HepG2 (cell line): ENCODE measurements around the gene MYCBP2. TPM values are rescaled to one million over a fixed set of nuclear protein-coding genes. Genes with fewer than 3 reads are reported as not detected.

Experiments
- ATAC-seq: fragments of 200-7000 bp; cut with Tn5 transposase; 3 replicates; pipeline ENCODE4 v1.9.1; 2020; ENCODE audit warnings: mild to moderate bottlenecking, moderate library complexity
- BruUV-seq: library from RNA; stranded (reverse); fragments of 400-500 nt; replicated peaks from 2 replicates; lab custom pipeline; 2021; lab: Mats Ljungman, UMichigan
- CTCF ChIA-PET: fragments of 300-600 bp; formaldehyde crosslinking; extraction: SDS; loops from one replicate; lab custom pipeline; 2021; ENCODE audit warnings: low total read pairs, inconsistent platforms, low intra/inter-chr PET ratio; lab: Yijun Ruan, JAX
- POLR2A ChIA-PET: fragments of 350-600 bp; sonication (Branson Sonifier 250); formaldehyde crosslinking; loops from one replicate; lab custom pipeline; 2020; ENCODE audit warnings: antibody characterized with exemption, inconsistent platforms; lab: Yijun Ruan, JAX
- DNase-seq: peaks from one replicate; pipeline ENCODE4 v3.0.0-alpha.2; 2015; ENCODE audit warnings: low spot score
- FAIRE-seq: peaks from 3 replicates; lab custom pipeline; 2011; peaks lifted over from hg19 to GRCh38; lab: Jason Lieb, UNC
- H2AFZ ChIP-seq: one replicate; pipeline ENCODE4 v1.6.1; 2011; ENCODE audit warnings: low read length, inconsistent platforms
- H3K27ac ChIP-seq: fragments of 300-600 bp; 3 replicates; pipeline ENCODE4 v1.8.0; 2011; ENCODE audit warnings: mixed run types, mild to moderate bottlenecking, mixed read lengths, low read length, inconsistent platforms; ENCODE audit not compliant: insufficient read depth; ENCODE audit errors: extremely low read length
- H3K27me3 ChIP-seq, 2 experiments: fragments of 200-600 bp in 1 of 2; 2 replicates in 1 of 2; 3 replicates in 1 of 2; pipeline versions ENCODE4 v1.6.0 to v1.8.0; 2011; ENCODE audit warnings: low read length in 2 of 2, mild to moderate bottlenecking in 2 of 2, moderate library complexity in 2 of 2, inconsistent platforms in 1 of 2; ENCODE audit not compliant: insufficient read depth in 2 of 2, control insufficient read depth in 1 of 2
- H3K36me3 ChIP-seq, 2 experiments: fragments of 200-600 bp in 1 of 2; replicated peaks in 1 of 2; 2 replicates in 1 of 2; 3 replicates in 1 of 2; pipeline versions ENCODE4 v1.5.1 to v1.8.0; 2011; ENCODE audit warnings: low read length in 2 of 2, inconsistent platforms in 1 of 2; ENCODE audit not compliant: insufficient read depth in 2 of 2, control insufficient read depth in 1 of 2
- H3K4me1 ChIP-seq: 2 replicates; pipeline ENCODE4 v1.5.1; 2012; ENCODE audit warnings: low read length, inconsistent platforms; ENCODE audit not compliant: insufficient read depth
- H3K4me2 ChIP-seq: 2 replicates; pipeline ENCODE4 v1.6.0; 2011; ENCODE audit warnings: low read depth, low read length, inconsistent platforms
- H3K4me3 ChIP-seq, 3 experiments: fragments of 200-600 bp in 1 of 3; sonication (generic), shearing (Covaris generic) in 1 of 3; replicated peaks in 1 of 3; 2 replicates each; pipeline ENCODE4 v1.5.1; 2011 to 2016; ENCODE audit warnings: low read length in 3 of 3, inconsistent platforms in 2 of 3, low read depth in 2 of 3, mild to moderate bottlenecking in 2 of 3, control low read depth in 1 of 3, mixed read lengths in 1 of 3; ENCODE audit not compliant: insufficient read depth in 1 of 3
- H3K79me2 ChIP-seq: one replicate; pipeline ENCODE4 v1.6.1; 2011; ENCODE audit warnings: low read length, inconsistent platforms; ENCODE audit not compliant: insufficient read depth
- H3K9ac ChIP-seq: 2 replicates; pipeline ENCODE4 v1.6.0; 2011; ENCODE audit warnings: mild to moderate bottlenecking, low read depth, low read length, inconsistent platforms; ENCODE audit not compliant: insufficient read depth
- H3K9me3 ChIP-seq: 2 replicates; pipeline ENCODE4 v1.5.1; 2012; ENCODE audit warnings: mild to moderate bottlenecking, low read length
- H4K20me1 ChIP-seq: 2 replicates; pipeline ENCODE4 v1.6.0; 2011; ENCODE audit warnings: inconsistent platforms, mild to moderate bottlenecking, low read length, moderate library complexity; ENCODE audit not compliant: insufficient read depth
- ARNTL ChIP-seq: sonication (generic); formaldehyde crosslinking; IDR thresholded peaks from 2 replicates; pipeline ENCODE4 v1.4.0; 2020; ENCODE audit warnings: mild to moderate bottlenecking, missing genetic modification reagents
- ELK4 ChIP-seq: sonication (generic); formaldehyde crosslinking; IDR thresholded peaks from 2 replicates; pipeline ENCODE4 v1.9.0; 2021; ENCODE audit warnings: missing genetic modification reagents, borderline replicate concordance
- GLMP ChIP-seq: sonication (generic); formaldehyde crosslinking; IDR thresholded peaks from 2 replicates; pipeline ENCODE4 v1.9.0; 2021; ENCODE audit warnings: missing genetic modification reagents, mild to moderate bottlenecking, borderline replicate concordance
- HNRNPLL ChIP-seq: fragments of 200-400 bp; formaldehyde crosslinking; IDR thresholded peaks from 2 replicates; pipeline ENCODE4 v1.6.1; 2017; ENCODE audit warnings: mild to moderate bottlenecking, low read depth, low read length; ENCODE audit not compliant: poor library complexity, severe bottlenecking
- MAF1 ChIP-seq: sonication (generic); formaldehyde crosslinking; IDR thresholded peaks from 2 replicates; pipeline ENCODE4 v1.5.0; 2020; ENCODE audit warnings: missing genetic modification reagents, borderline replicate concordance
- NCOA2 ChIP-seq: sonication (generic); formaldehyde crosslinking; IDR thresholded peaks from 2 replicates; pipeline ENCODE4 v1.8.0; 2022; ENCODE audit warnings: inconsistent platforms
- NRL ChIP-seq: sonication (generic); formaldehyde crosslinking; IDR thresholded peaks from 2 replicates; pipeline ENCODE4 v1.5.0; 2020; ENCODE audit warnings: missing genetic modification reagents, mild to moderate bottlenecking, moderate library complexity, borderline replicate concordance
- PAF1 ChIP-seq: IDR thresholded peaks from 2 replicates; pipeline ENCODE4 v1.6.1; 2016; ENCODE audit warnings: missing genetic modification reagents, missing compliant biosample characterization
- PCBP2 ChIP-seq: fragments of 200-400 bp; formaldehyde crosslinking; optimal IDR thresholded peaks from 2 replicates; pipeline ENCODE3; 2018; ENCODE audit warnings: low read length, low read depth; ENCODE audit not compliant: poor library complexity, severe bottlenecking
- SNRNP70 ChIP-seq: fragments of 200-400 bp; formaldehyde crosslinking; IDR thresholded peaks from 2 replicates; pipeline ENCODE4 v1.6.1; 2017; ENCODE audit warnings: mild to moderate bottlenecking, low read depth, low read length, moderate library complexity
- THAP7 ChIP-seq: sonication (generic); formaldehyde crosslinking; IDR thresholded peaks from 2 replicates; pipeline ENCODE4 v1.8.1; 2023; ENCODE audit warnings: mild to moderate bottlenecking, missing genetic modification reagents
- ZBTB21 ChIP-seq: sonication (generic); formaldehyde crosslinking; IDR thresholded peaks from 2 replicates; pipeline ENCODE4 v1.4.0; 2020; ENCODE audit warnings: missing genetic modification reagents
- ZIK1 ChIP-seq: sonication (generic); formaldehyde crosslinking; IDR thresholded peaks from 2 replicates; pipeline ENCODE4 v1.5.0; 2020; ENCODE audit warnings: mild to moderate bottlenecking, low read depth, missing genetic modification reagents, borderline replicate concordance
- ZNF143 ChIP-seq: sonication (generic); formaldehyde crosslinking; IDR thresholded peaks from 2 replicates; pipeline ENCODE4 v1.4.0; 2020; ENCODE audit warnings: missing genetic modification reagents
- ZNF251 ChIP-seq: sonication (generic); formaldehyde crosslinking; IDR thresholded peaks from 2 replicates; pipeline ENCODE4 v1.9.0; 2021; ENCODE audit warnings: mild to moderate bottlenecking, missing genetic modification reagents
- ZNF335 ChIP-seq: sonication (generic); formaldehyde crosslinking; IDR thresholded peaks from 2 replicates; pipeline ENCODE4 v1.4.0; 2020; ENCODE audit warnings: missing genetic modification reagents
- WGBS: methylation state at CpG from one replicate; pipeline ENCODE4 v1.1.6; 2017; ENCODE audit warnings: low lambda C conversion rate; 5-methylcytosine and 5-hydroxymethylcytosine counted together
- in situ Hi-C: cut with HindIII; loops from 2 replicates; pipeline ENCODE4 v1.10.0; 2017; ENCODE audit warnings: low pct_unique_long_range_greater_than_20kb; ENCODE audit not compliant: extremely low pct_ligation_motif_present
- intact Hi-C: fragments of 100-400 bp; cut with micrococcal nuclease; formaldehyde crosslinking; loops from one replicate; pipeline ENCODE4 v1.10.0; 2022; ENCODE audit not compliant: unreplicated experiment
- polyA plus RNA-seq, 8 experiments: library from polyadenylated mRNA; depleted of rRNA in 3 of 8; stranded (reverse) in 7 of 8; unstranded in 1 of 8; fragments of >200 nt; fragmentation: Illumina TruSeq in 4 of 8; extraction: Trizol in 4 of 8; gene quantifications; 2 replicates each; pipeline versions ENCODE4 v1.2.1 to v1.2.3, GENCODE V29; 2011 to 2016; ENCODE audit warnings: low read depth in 4 of 8, missing spikeins in 1 of 8, mixed read lengths in 1 of 8; ENCODE audit not compliant: insufficient read depth in 1 of 8
- total RNA-seq, 5 experiments: library from RNA; depleted of rRNA; stranded (reverse); fragments of >200 nt; fragmentation: Illumina TruSeq; extraction: Trizol; gene quantifications; 2 replicates each; pipeline ENCODE4 v1.2.3, GENCODE V29; 2016; ENCODE audit warnings: low read depth in 1 of 5

MYCBP2 gene
- total and polyA plus RNA-seq, 2 of the 13 experiments (the other 11 are each of a cell fraction or from before 2014, with no cell fraction given), result 16.3 to 35.3 TPM

GRCh38 chr13:77168237-77168636, 158.7 kb downstream of the MYCBP2 start:
- ATAC-seq, result no peak
- POLR2A ChIA-PET, result no interaction called here

More at GRCh38 chr13:77168237-77168636, 158.7 kb downstream of the MYCBP2 start:
- Histone ChIP-seq H3K9me3 (no peaks in the 10 kb centered on the region), H3K27me3 (no peaks in the 10 kb centered on the region), H3K36me3 (peaks cover 6 to 15% of the 10 kb centered on the region in 2 experiments; a peak in 4 of 5 replicates), H2AFZ (no peak overlapping the region), H3K4me3 (no peak overlapping the region), H3K79me2 (no peaks in the 10 kb centered on the region), H3K4me2 (no peak overlapping the region), H3K27ac (no peak overlapping the region), H4K20me1 (no peaks in the 10 kb centered on the region), H3K4me1 (no peaks in the 10 kb centered on the region), H3K9ac (no peak overlapping the region)
- 97% methylated on average over 6 of the region's 6 CpGs for WGBS
- DNase-seq (no peak), FAIRE-seq (no peak)
- in situ Hi-C loops, result no loop called here
- TF ChIP-seq NCOA2 (no peak), PAF1 (no peak), ZNF251 (CRISPR knock-in tag) (no peak), MAF1 (CRISPR knock-in tag) (no peak), PCBP2 (no peak), ZNF143 (CRISPR knock-in tag) (no peak), ARNTL (CRISPR knock-in tag) (no peak), ZBTB21 (CRISPR knock-in tag) (no peak), ELK4 (CRISPR knock-in tag) (no peak), THAP7 (CRISPR knock-in tag) (no peak), ZNF335 (CRISPR knock-in tag) (no peak), ZIK1 (CRISPR knock-in tag) (no peak), HNRNPLL (no peak), SNRNP70 (no peak), GLMP (CRISPR knock-in tag) (no peak), NRL (no peak)
- BruUV-seq, result no TSS peak
- CTCF ChIA-PET, result no interaction called here
- intact Hi-C loops, result no loop called here
